ENCODE results near the gene CCL16.

The CCL16 gene

GRCh38 chr17:35943537-35943936 is 37.8 kb downstream of the CCL16 start, which contains the start of gene LYZL6:
Gene LYZL6 (minus strand): TSS chr17:35943713. CDS start chr17:35939356, 4,357 bp downstream.
- TF ChIP-seq TAF1 (IDR thresholded peaks at IDR 0.05; ENCODE audit: borderline replicate concordance, insufficient read depth, low read length) (no peak), REST (IDR thresholded peaks at IDR 0.05; ENCODE audit: insufficient read depth in 1 of 2, low read depth in 2 of 2, low read length in 2 of 2) (no peak), POLR2AphosphoS5 (IDR thresholded peaks at IDR 0.05; ENCODE audit: low read depth, low read length) (no peak), FOXP2 (optimal IDR thresholded peaks at IDR 0.05; ENCODE audit: borderline replicate concordance, extremely low read depth, extremely low read length, insufficient read depth) (no peak), SIN3A (IDR thresholded peaks at IDR 0.05; ENCODE audit: borderline replicate concordance, insufficient read depth, low read length) (no peak)

DNA sequence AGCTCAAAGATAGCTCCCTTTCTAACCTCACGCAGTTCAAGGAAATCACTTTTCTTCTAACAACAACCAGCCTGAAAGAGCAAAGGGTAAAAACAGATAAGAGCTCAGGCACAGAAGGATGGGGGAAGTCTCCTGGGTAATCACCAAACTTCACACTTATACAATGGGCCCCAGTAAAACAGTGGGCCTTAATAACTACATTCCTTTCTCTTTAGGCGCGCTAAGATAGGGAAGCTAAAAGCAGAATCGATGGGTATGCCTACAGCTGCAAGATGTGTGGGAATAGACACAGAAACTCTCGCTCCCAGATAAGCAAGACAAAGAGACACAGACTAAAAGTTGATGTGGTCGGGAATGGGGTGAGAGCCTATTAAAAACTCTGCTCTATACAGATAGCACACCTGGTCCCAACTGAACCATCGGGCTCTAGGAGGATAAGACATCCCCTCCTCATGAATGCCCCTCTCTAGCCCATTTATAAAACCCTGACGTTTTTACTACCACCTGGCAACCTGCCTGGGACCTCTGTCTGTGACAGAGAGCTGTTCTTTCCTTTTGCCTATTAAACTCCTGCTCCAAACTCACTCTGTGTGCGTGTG is 38.6 kb downstream of the CCL16 start:
- TF ChIP-seq FOXP2 (optimal IDR thresholded peaks at IDR 0.05; ENCODE audit: borderline replicate concordance, extremely low read depth, extremely low read length, insufficient read depth) (no peak), TAF1 (IDR thresholded peaks at IDR 0.05; ENCODE audit: borderline replicate concordance, insufficient read depth, low read length) (no peak), POLR2AphosphoS5 (IDR thresholded peaks at IDR 0.05; ENCODE audit: low read depth, low read length) (no peak), SIN3A (IDR thresholded peaks at IDR 0.05; ENCODE audit: borderline replicate concordance, insufficient read depth, low read length) (no peak), REST (IDR thresholded peaks at IDR 0.05; ENCODE audit: insufficient read depth in 1 of 2, low read depth in 2 of 2, low read length in 2 of 2) (no peak)

DNA sequence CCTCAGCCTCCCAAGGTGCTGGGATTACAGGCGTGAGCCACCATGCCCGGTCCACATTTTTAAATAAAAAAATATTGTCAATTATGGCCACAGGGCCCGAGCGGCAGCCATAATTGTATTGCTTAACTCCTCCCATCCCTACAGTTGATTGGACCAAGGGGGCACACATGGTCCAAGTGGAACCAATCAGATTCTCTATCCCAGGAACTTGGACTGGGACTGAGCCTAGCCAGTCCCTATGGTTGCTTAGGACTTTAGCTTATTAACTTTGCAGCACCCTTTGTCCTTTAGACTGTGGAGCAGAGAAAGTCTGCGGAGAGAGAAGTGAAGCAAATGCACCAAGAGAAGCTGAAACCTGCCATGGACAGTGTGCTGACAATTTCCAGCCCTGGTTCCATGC is 45.2 kb downstream of the CCL16 start:
- no peak for TF ChIP-seq POLR2AphosphoS5 (IDR thresholded peaks at IDR 0.05; ENCODE audit: low read depth, low read length)
- TF ChIP-seq REST (IDR thresholded peaks at IDR 0.05; ENCODE audit: insufficient read depth in 1 of 2, low read depth in 2 of 2, low read length in 2 of 2) = no peak
- TF ChIP-seq FOXP2 (optimal IDR thresholded peaks at IDR 0.05; ENCODE audit: borderline replicate concordance, extremely low read depth, extremely low read length, insufficient read depth) = no peak
- no peak for TF ChIP-seq SIN3A (IDR thresholded peaks at IDR 0.05; ENCODE audit: borderline replicate concordance, insufficient read depth, low read length)
- no peak for TF ChIP-seq TAF1 (IDR thresholded peaks at IDR 0.05; ENCODE audit: borderline replicate concordance, insufficient read depth, low read length)

DNA sequence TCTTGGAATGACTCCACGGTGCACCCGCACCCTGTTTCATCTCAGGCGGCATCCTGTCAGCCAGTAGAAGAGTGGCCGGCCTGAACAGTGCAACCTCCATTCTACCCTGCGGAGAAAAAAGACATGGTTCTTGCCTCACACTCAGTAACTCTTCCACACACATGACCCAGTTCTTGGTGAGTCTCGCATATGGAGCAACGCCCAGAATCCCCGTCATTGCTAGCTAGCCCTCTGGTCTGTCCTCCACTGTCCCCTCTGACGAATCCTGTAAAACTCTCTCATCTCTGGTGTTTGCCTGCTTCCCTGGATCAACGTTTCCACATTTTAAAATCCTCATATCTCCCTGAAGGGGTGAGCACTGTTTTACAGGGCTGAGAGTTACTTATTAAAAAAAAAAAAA is 46.5 kb downstream of the CCL16 start:
- TF ChIP-seq FOXP2 (optimal IDR thresholded peaks at IDR 0.05; ENCODE audit: borderline replicate concordance, extremely low read depth, extremely low read length, insufficient read depth) = no peak
- no peak for TF ChIP-seq SIN3A (IDR thresholded peaks at IDR 0.05; ENCODE audit: borderline replicate concordance, insufficient read depth, low read length)
- TF ChIP-seq REST (IDR thresholded peaks at IDR 0.05; ENCODE audit: insufficient read depth in 1 of 2, low read depth in 2 of 2, low read length in 2 of 2) = no peak
- no peak for TF ChIP-seq POLR2AphosphoS5 (IDR thresholded peaks at IDR 0.05; ENCODE audit: low read depth, low read length)
- no peak for TF ChIP-seq TAF1 (IDR thresholded peaks at IDR 0.05; ENCODE audit: borderline replicate concordance, insufficient read depth, low read length)
